GM19023 (cell line): ENCODE measurements around the gene GPC5.
"Not testable (repeated sequence)": the region's sequence is repeated elsewhere in the genome, so short reads cannot be mapped to it uniquely, and the experiment has no call there.

Source experiments
- ATAC-seq: cut with Tn5 transposase; IDR thresholded peaks from one replicate; pipeline ENCODE4 v1.9.1; 2021; ENCODE audit warnings: mild to moderate bottlenecking, moderate library complexity; ENCODE audit not compliant: unreplicated experiment

GPC5 gene

GRCh38 chr13:92429231-92429630 lies 1030.8 kb downstream of the GPC5 start:
- no peak for ATAC-seq

GRCh38 chr13:92433386-92433785 lies 1035.0 kb downstream of the GPC5 start:
- ATAC-seq, result no peak

- no peak for ATAC-seq
Measured at GRCh38 chr13:92433963-92434362, 1035.5 kb downstream of the GPC5 start.

GRCh38 chr13:92436924-92437323 lies 1038.5 kb downstream of the GPC5 start:
- no peak for ATAC-seq

GRCh38 chr13:92444244-92444643 lies 1045.8 kb downstream of the GPC5 start:
- ATAC-seq, result no peak

- ATAC-seq, result no peak
Measured at GRCh38 chr13:92451060-92451459, 1052.6 kb downstream of the GPC5 start.

- no peak for ATAC-seq
Measured at GRCh38 chr13:92452840-92453239, 1054.4 kb downstream of the GPC5 start.

- ATAC-seq, result no peak
Measured at GRCh38 chr13:92459306-92459705, 1060.9 kb downstream of the GPC5 start.

GRCh38 chr13:92460479-92460878 lies 1062.1 kb downstream of the GPC5 start:
- ATAC-seq, result no peak

- no peak for ATAC-seq
Measured at GRCh38 chr13:92461402-92461801, 1063.0 kb downstream of the GPC5 start.

GRCh38 chr13:92461831-92462230 lies 1063.4 kb downstream of the GPC5 start:
- ATAC-seq, result no peak

GRCh38 chr13:92463134-92463533 lies 1064.7 kb downstream of the GPC5 start:
- ATAC-seq, result no peak

- ATAC-seq, result no peak
Measured at GRCh38 chr13:92473765-92474475, 1075.5 kb downstream of the GPC5 start.

GRCh38 chr13:92480387-92480786 lies 1082.0 kb downstream of the GPC5 start:
- ATAC-seq, result no peak

GRCh38 chr13:92482790-92483189 lies 1084.4 kb downstream of the GPC5 start:
- ATAC-seq, result not testable (repeated sequence)

- ATAC-seq, result no peak
Measured at GRCh38 chr13:92483894-92484293, 1085.5 kb downstream of the GPC5 start.

GRCh38 chr13:92487238-92487637 lies 1088.8 kb downstream of the GPC5 start:
- ATAC-seq, result no peak

GRCh38 chr13:92488249-92488852 lies 1089.9 kb downstream of the GPC5 start:
- ATAC-seq, result no peak

- ATAC-seq, result no peak
Measured at GRCh38 chr13:92491839-92492238, 1093.4 kb downstream of the GPC5 start.

GRCh38 chr13:92494915-92495314 lies 1096.5 kb downstream of the GPC5 start:
- ATAC-seq, result no peak

GRCh38 chr13:92500192-92500591 lies 1101.8 kb downstream of the GPC5 start:
- no peak for ATAC-seq

GRCh38 chr13:92510416-92510815 lies 1112.0 kb downstream of the GPC5 start:
- ATAC-seq, result no peak

GRCh38 chr13:92512852-92513251 lies 1114.4 kb downstream of the GPC5 start:
- no peak for ATAC-seq
